Naive thymus-derived CD4-positive, alpha-beta T cell (primary cell): ENCODE measurements around the gene ARMC3. TPM values are rescaled to one million over a fixed set of nuclear protein-coding genes. Genes with fewer than 3 reads are reported as not detected.

Source experiments
- ATAC-seq: fragments of 150-1000 bp; cut with Tn5 transposase; 2 replicates; pipeline ENCODE4 v1.10.0; 2021; ENCODE audit warnings: mild to moderate bottlenecking, moderate library complexity
- CTCF ChIA-PET: fragments of 350-600 bp; sonication (Branson Sonifier 250); formaldehyde crosslinking; loops from one replicate; lab custom pipeline; 2021; ENCODE audit warnings: antibody characterized with exemption; lab: Charles Lee
- POLR2A ChIA-PET: fragments of 350-600 bp; sonication (Branson Sonifier 250); formaldehyde crosslinking; loops from one replicate; lab custom pipeline; 2021; ENCODE audit warnings: antibody characterized with exemption, inconsistent platforms; lab: Charles Lee
- DNase-seq, 9 donors: peaks; one replicate each; pipeline versions ENCODE4 v3.0.0 to v3.0.0-alpha.2; 2020 to 2022; ENCODE audit warnings: mixed read lengths in 1 of 9
- H3K27ac ChIP-seq: one replicate; pipeline ENCODE4 v1.7.0; 2013; ENCODE audit warnings: mild to moderate bottlenecking, low read depth, low read length, moderate library complexity
- H3K27me3 ChIP-seq, 2 donors: one replicate each; pipeline ENCODE4 v1.7.0; 2013; ENCODE audit warnings: low read length in 2 of 2, mild to moderate bottlenecking in 2 of 2, moderate library complexity in 2 of 2; ENCODE audit not compliant: control insufficient read depth in 2 of 2, insufficient read depth in 2 of 2
- H3K36me3 ChIP-seq, 3 experiments: 1 replicate in 2 of 3; 2 replicates in 1 of 3; pipeline ENCODE4 v1.7.0; 2013; ENCODE audit warnings: low read length in 3 of 3, mild to moderate bottlenecking in 3 of 3, moderate library complexity in 1 of 3; ENCODE audit not compliant: insufficient read depth in 3 of 3, control insufficient read depth in 2 of 3
- H3K4me1 ChIP-seq, 2 donors: one replicate each; pipeline ENCODE4 v1.7.0; 2013; ENCODE audit warnings: low read length in 2 of 2, mild to moderate bottlenecking in 2 of 2, moderate library complexity in 1 of 2; ENCODE audit not compliant: control insufficient read depth in 2 of 2, insufficient read depth in 2 of 2
- H3K4me3 ChIP-seq: 2 replicates; pipeline ENCODE4 v1.7.0; 2013; ENCODE audit warnings: mild to moderate bottlenecking, low read length
- H3K9me3 ChIP-seq, 3 experiments: 1 replicate in 2 of 3; 2 replicates in 1 of 3; pipeline ENCODE4 v1.7.0; 2013; ENCODE audit warnings: low read length in 3 of 3; ENCODE audit not compliant: control insufficient read depth in 2 of 3
- H3K27ac Mint-ChIP-seq, 9 donors: one replicate each; pipeline ENCODE4 v1.8.0; 2020 to 2022; ENCODE audit warnings: mixed read lengths in 9 of 9, mild to moderate bottlenecking in 8 of 9, moderate library complexity in 5 of 9, inconsistent platforms in 2 of 9
- H3K27me3 Mint-ChIP-seq, 5 donors: one replicate each; pipeline ENCODE4 v1.8.0; 2021 to 2022; ENCODE audit warnings: mixed read lengths in 5 of 5, mild to moderate bottlenecking in 1 of 5
- H3K36me3 Mint-ChIP-seq, 5 donors: one replicate each; pipeline ENCODE4 v1.8.0; 2020 to 2022; ENCODE audit warnings: mixed read lengths in 5 of 5, mild to moderate bottlenecking in 3 of 5, inconsistent platforms in 1 of 5
- H3K4me1 Mint-ChIP-seq, 7 donors: one replicate each; pipeline ENCODE4 v1.8.0; 2020 to 2022; ENCODE audit warnings: mixed read lengths in 7 of 7, mild to moderate bottlenecking in 3 of 7, inconsistent platforms in 1 of 7
- H3K4me3 Mint-ChIP-seq, 10 donors: one replicate each; pipeline ENCODE4 v1.8.0; 2020 to 2022; ENCODE audit warnings: mild to moderate bottlenecking in 10 of 10, mixed read lengths in 10 of 10, moderate library complexity in 6 of 10, inconsistent platforms in 2 of 10
- H3K9me3 Mint-ChIP-seq, 11 donors: one replicate each; pipeline ENCODE4 v1.8.0; 2020 to 2022; ENCODE audit warnings: mixed read lengths in 11 of 11, mild to moderate bottlenecking in 4 of 11, inconsistent platforms in 1 of 11, moderate library complexity in 1 of 11
- intact Hi-C, 2 donors: fragments of 100-400 bp; cut with micrococcal nuclease; formaldehyde crosslinking; loops; one replicate each; pipeline ENCODE4 v1.15.1; 2023
- polyA plus RNA-seq, 2 donors: library from polyadenylated mRNA; unstranded; fragments of 300-500 nt; fragmentation: Illumina TruSeq; gene quantifications; one replicate each; pipeline ENCODE4 v1.2.3, GENCODE V29; 2021
- total RNA-seq, 6 experiments: library from RNA in 5 of 6; stranded (reverse) in 5 of 6; gene quantifications; 1 replicate in 5 of 6; 2 replicates in 1 of 6; pipeline ENCODE4 v1.2.3 and lab custom pipeline; 2021 to 2026

The ARMC3 gene
- total and polyA plus RNA-seq, 7 experiments from 2014 or later: not detected

- H3K4me3 ChIP-seq: no peak overlapping the region
- H3K36me3 ChIP-seq: no peaks in the 10 kb centered on the region
- Mint-ChIP-seq H3K4me3 (no peak overlapping the region), H3K9me3 (peaks cover 0 to 9% (median 0%) of the 10 kb centered on the region in 11 donors), H3K4me1 (peaks cover 0 to 2% (median 0%) of the 10 kb centered on the region in 7 donors), H3K27ac (no peak overlapping the region), H3K36me3 (peaks cover 0 to 7% (median 0%) of the 10 kb centered on the region in 5 donors), H3K27me3 (peaks cover 0 to 8% (median 3%) of the 10 kb centered on the region in 5 donors)
- POLR2A ChIA-PET: no interaction called here
- H3K27ac ChIP-seq: no peak overlapping the region
- DNase-seq (no peak), ATAC-seq (no peak)
- no peaks in the 10 kb centered on the region for H3K4me1 ChIP-seq
- intact Hi-C loops: no loop called here
- H3K9me3 ChIP-seq: no peaks in the 10 kb centered on the region
- H3K27me3 ChIP-seq: no peaks in the 10 kb centered on the region
- CTCF ChIA-PET: no interaction called here
These were observed 35.0 kb downstream of the ARMC3 start for GRCh38 chr10:22962817-22963216.

DNA sequence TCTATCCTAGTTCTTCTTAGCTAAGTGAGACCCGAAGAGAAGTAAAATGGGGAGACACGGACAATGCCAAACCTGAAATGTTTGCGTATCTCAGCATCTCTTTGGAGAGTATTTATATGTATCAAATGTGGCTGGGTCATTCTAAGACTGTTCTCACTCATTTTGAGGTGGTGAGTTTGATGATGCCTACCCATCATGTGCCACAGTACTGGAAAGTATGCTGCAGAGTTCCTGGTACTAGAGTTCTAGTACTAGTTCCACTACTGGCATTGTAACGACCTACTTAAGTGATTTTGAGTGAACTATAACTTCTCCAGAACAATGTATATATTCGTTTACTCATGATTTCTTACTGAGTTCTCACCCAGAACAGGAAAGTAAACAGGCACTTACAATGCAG is 41.9 kb downstream of the ARMC3 start:
- Histone ChIP-seq H3K36me3 (no peaks in the 10 kb centered on the region), H3K4me3 (no peak overlapping the region), H3K27ac (no peak overlapping the region), H3K9me3 (no peaks in the 10 kb centered on the region), H3K27me3 (no peaks in the 10 kb centered on the region), H3K4me1 (no peaks in the 10 kb centered on the region)
- Mint-ChIP-seq H3K4me3 (no peak overlapping the region), H3K4me1 (no peaks in the 10 kb centered on the region), H3K36me3 (peaks cover 0 to 7% (median 0%) of the 10 kb centered on the region in 5 donors), H3K9me3 (peaks cover 0 to 9% (median 0%) of the 10 kb centered on the region in 11 donors), H3K27ac (no peak overlapping the region), H3K27me3 (peaks cover 0 to 10% (median 3%) of the 10 kb centered on the region in 5 donors)
- CTCF ChIA-PET: no interaction called here
- POLR2A ChIA-PET: no interaction called here
- DNase-seq (no peak), ATAC-seq (no peak)
- intact Hi-C loops: no loop called here

- POLR2A ChIA-PET: no interaction called here
- H3K27ac Mint-ChIP-seq: peak overlapping the region in 1 of 9 donors; percentile 20
- Histone ChIP-seq H3K27ac (no peak overlapping the region), H3K27me3 (no peaks in the 10 kb centered on the region), H3K36me3 (no peaks in the 10 kb centered on the region), H3K9me3 (no peaks in the 10 kb centered on the region), H3K4me3 (no peak overlapping the region), H3K4me1 (no peaks in the 10 kb centered on the region)
- H3K9me3 Mint-ChIP-seq: no peaks in the 10 kb centered on the region
- H3K36me3 Mint-ChIP-seq: no peaks in the 10 kb centered on the region
- CTCF ChIA-PET: no interaction called here
- DNase-seq (no peak), ATAC-seq (no peak)
- peaks cover 0 to 18% (median 0%) of the 10 kb centered on the region in 5 donors for H3K27me3 Mint-ChIP-seq
- intact Hi-C loops: no loop called here
- no peak overlapping the region for H3K4me3 Mint-ChIP-seq
- H3K4me1 Mint-ChIP-seq: peaks cover 0 to 6% (median 0%) of the 10 kb centered on the region in 7 donors
These were observed 48.7 kb downstream of the ARMC3 start for GRCh38 chr10:22976534-22976933.

- Histone ChIP-seq H3K4me1 (no peaks in the 10 kb centered on the region), H3K36me3 (no peaks in the 10 kb centered on the region), H3K9me3 (no peaks in the 10 kb centered on the region), H3K27ac (no peak overlapping the region), H3K4me3 (no peak overlapping the region), H3K27me3 (no peaks in the 10 kb centered on the region)
- no peak overlapping the region for H3K4me3 Mint-ChIP-seq
- intact Hi-C loops: no loop called here
- peaks cover 0 to 9% (median 0%) of the 10 kb centered on the region in 7 donors for H3K4me1 Mint-ChIP-seq
- H3K27ac Mint-ChIP-seq: no peak overlapping the region
- ChIA-PET CTCF (no interaction called here), POLR2A (no interaction called here)
- H3K9me3 Mint-ChIP-seq: no peaks in the 10 kb centered on the region
- ATAC-seq: no peak
- H3K36me3 Mint-ChIP-seq: no peaks in the 10 kb centered on the region
- peaks cover 0 to 21% (median 3%) of the 10 kb centered on the region in 5 donors for H3K27me3 Mint-ChIP-seq
- no peak for DNase-seq
These were observed 49.9 kb downstream of the ARMC3 start for GRCh38 chr10:22977751-22978150.

- Histone ChIP-seq H3K4me1 (no peaks in the 10 kb centered on the region), H3K27me3 (no peaks in the 10 kb centered on the region), H3K4me3 (no peak overlapping the region), H3K9me3 (no peaks in the 10 kb centered on the region), H3K36me3 (no peaks in the 10 kb centered on the region), H3K27ac (no peak overlapping the region)
- H3K27me3 Mint-ChIP-seq: peaks cover 0 to 24% (median 5%) of the 10 kb centered on the region in 5 donors
- H3K4me3 Mint-ChIP-seq: no peak overlapping the region
- DNase-seq (no peak), ATAC-seq (no peak)
- ChIA-PET CTCF (no interaction called here), POLR2A (no interaction called here)
- peaks cover 0 to 11% (median 0%) of the 10 kb centered on the region in 7 donors for H3K4me1 Mint-ChIP-seq
- intact Hi-C loops: no loop called here
- no peaks in the 10 kb centered on the region for H3K9me3 Mint-ChIP-seq
- H3K36me3 Mint-ChIP-seq: no peaks in the 10 kb centered on the region
- H3K27ac Mint-ChIP-seq: no peak overlapping the region
These were observed 50.4 kb downstream of the ARMC3 start for GRCh38 chr10:22978287-22978686.

GRCh38 chr10:22978918-22979317 is 51.1 kb downstream of the ARMC3 start:
- POLR2A ChIA-PET: no interaction called here
- no peaks in the 10 kb centered on the region for H3K36me3 ChIP-seq
- no peaks in the 10 kb centered on the region for H3K9me3 ChIP-seq
- DNase-seq: no peak
- intact Hi-C loops: no loop called here
- no peak overlapping the region for H3K4me3 ChIP-seq
- no peak overlapping the region for H3K27ac ChIP-seq
- ATAC-seq: no peak
- Mint-ChIP-seq H3K4me1 (peaks cover 0 to 11% (median 0%) of the 10 kb centered on the region in 7 donors), H3K27ac (no peak overlapping the region), H3K9me3 (no peaks in the 10 kb centered on the region), H3K36me3 (no peaks in the 10 kb centered on the region), H3K4me3 (no peak overlapping the region), H3K27me3 (peaks cover 0 to 24% (median 5%) of the 10 kb centered on the region in 5 donors)
- CTCF ChIA-PET: no interaction called here
- no peaks in the 10 kb centered on the region for H3K27me3 ChIP-seq
- no peaks in the 10 kb centered on the region for H3K4me1 ChIP-seq

DNA sequence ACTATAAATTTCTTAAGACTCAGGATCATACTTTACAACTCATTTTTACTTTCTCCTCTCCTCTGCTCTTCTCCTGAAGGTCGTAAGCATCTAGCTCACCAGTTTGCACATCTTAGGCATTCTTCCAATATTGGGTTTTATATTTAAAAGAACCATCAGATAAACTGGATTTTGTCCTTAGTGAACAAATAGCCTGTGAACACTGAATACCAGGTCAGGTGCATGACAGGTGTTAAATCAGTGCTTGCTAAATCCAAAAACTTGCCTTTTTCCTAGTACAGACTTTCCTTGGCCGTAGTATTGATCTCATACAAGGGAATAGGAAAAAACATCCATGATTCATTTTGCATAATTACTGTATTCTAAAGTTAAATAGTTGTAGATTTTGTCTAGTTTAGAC is 53.0 kb downstream of the ARMC3 start:
- Mint-ChIP-seq H3K4me3 (no peak overlapping the region), H3K27me3 (peaks cover 0 to 24% (median 5%) of the 10 kb centered on the region in 5 donors), H3K36me3 (no peaks in the 10 kb centered on the region), H3K27ac (no peak overlapping the region), H3K9me3 (no peaks in the 10 kb centered on the region), H3K4me1 (peaks cover 0 to 11% (median 0%) of the 10 kb centered on the region in 7 donors)
- CTCF ChIA-PET: interaction anchor here (0.5 to 1.8 kb wide), 2 partner anchors 97 to 407 kb away, joined by 4 to 5 read pairs; no protein-coding TSS in a partner anchor
- ATAC-seq: no peak
- H3K9me3 ChIP-seq: no peaks in the 10 kb centered on the region
- intact Hi-C loops: loop anchor here in 1 of 2 donors (10.0 kb wide), 1 partner anchor 266 kb away; the partner anchor contains the start of gene PIP4K2A
- H3K4me3 ChIP-seq: no peak overlapping the region
- H3K27me3 ChIP-seq: no peaks in the 10 kb centered on the region
- no peak for DNase-seq
- H3K4me1 ChIP-seq: no peaks in the 10 kb centered on the region
- no peaks in the 10 kb centered on the region for H3K36me3 ChIP-seq
- H3K27ac ChIP-seq: no peak overlapping the region
- POLR2A ChIA-PET: interaction anchor here (0.6 kb wide), 1 partner anchor 9 kb away, joined by 3 read pairs; no protein-coding TSS in a partner anchor
